Activated CD8-positive, alpha-beta T cell treated with anti-CD3 and anti-CD28 coated beads for 36 hours (primary cell): ENCODE results near the gene KIF26B. TPM values are rescaled to one million over a fixed set of nuclear protein-coding genes. Genes with fewer than 3 reads are reported as not detected.

Experiments
- ATAC-seq: fragments of 200-7000 bp; cut with Tn5 transposase; one replicate; pipeline ENCODE4 v1.10.0; 2021; ENCODE audit warnings: mild to moderate bottlenecking, moderate library complexity
- CTCF ChIA-PET: fragments of 350-600 bp; sonication (Branson Sonifier 250); formaldehyde crosslinking; loops from one replicate; lab custom pipeline; 2021; ENCODE audit warnings: antibody characterized with exemption; lab: Charles Lee
- POLR2A ChIA-PET: fragments of 350-600 bp; sonication (Branson Sonifier 250); formaldehyde crosslinking; loops from one replicate; lab custom pipeline; 2021; ENCODE audit warnings: antibody characterized with exemption; lab: Charles Lee
- DNase-seq: peaks from one replicate; pipeline ENCODE4 v3.0.0-alpha.2; 2020
- H3K27ac Mint-ChIP-seq: one replicate; pipeline ENCODE4 v1.8.0; 2021; ENCODE audit warnings: mild to moderate bottlenecking, mixed read lengths
- H3K27me3 Mint-ChIP-seq: one replicate; pipeline ENCODE4 v1.8.0; 2021; ENCODE audit warnings: mixed read lengths
- H3K36me3 Mint-ChIP-seq: one replicate; pipeline ENCODE4 v1.8.0; 2021; ENCODE audit warnings: low read depth, mixed read lengths
- H3K4me1 Mint-ChIP-seq: one replicate; pipeline ENCODE4 v1.8.0; 2021; ENCODE audit warnings: low read depth, mixed read lengths
- H3K4me3 Mint-ChIP-seq: one replicate; pipeline ENCODE4 v1.8.0; 2021; ENCODE audit warnings: mild to moderate bottlenecking, moderate library complexity, mixed read lengths
- H3K9me3 Mint-ChIP-seq: one replicate; pipeline ENCODE4 v1.8.0; 2021; ENCODE audit warnings: mixed read lengths
- intact Hi-C: fragments of 100-400 bp; cut with micrococcal nuclease; formaldehyde crosslinking; loops from one replicate; pipeline ENCODE4 v1.10.0; 2022
- total RNA-seq, 2 experiments: library from RNA; stranded (reverse); gene quantifications; one replicate each; pipeline ENCODE4 v1.2.3, GENCODE V29; 2021
- TF ChIP-seq, protein P1 (sequence below): fragments of 200-600 bp; IDR thresholded peaks from one replicate; pipeline ENCODE4 v1.8.0; 2022; ENCODE audit warnings: antibody characterized with exemption, mild to moderate bottlenecking

KIF26B gene
- total RNA-seq, 2 experiments from 2014 or later, result 0.16 TPM

DNA sequence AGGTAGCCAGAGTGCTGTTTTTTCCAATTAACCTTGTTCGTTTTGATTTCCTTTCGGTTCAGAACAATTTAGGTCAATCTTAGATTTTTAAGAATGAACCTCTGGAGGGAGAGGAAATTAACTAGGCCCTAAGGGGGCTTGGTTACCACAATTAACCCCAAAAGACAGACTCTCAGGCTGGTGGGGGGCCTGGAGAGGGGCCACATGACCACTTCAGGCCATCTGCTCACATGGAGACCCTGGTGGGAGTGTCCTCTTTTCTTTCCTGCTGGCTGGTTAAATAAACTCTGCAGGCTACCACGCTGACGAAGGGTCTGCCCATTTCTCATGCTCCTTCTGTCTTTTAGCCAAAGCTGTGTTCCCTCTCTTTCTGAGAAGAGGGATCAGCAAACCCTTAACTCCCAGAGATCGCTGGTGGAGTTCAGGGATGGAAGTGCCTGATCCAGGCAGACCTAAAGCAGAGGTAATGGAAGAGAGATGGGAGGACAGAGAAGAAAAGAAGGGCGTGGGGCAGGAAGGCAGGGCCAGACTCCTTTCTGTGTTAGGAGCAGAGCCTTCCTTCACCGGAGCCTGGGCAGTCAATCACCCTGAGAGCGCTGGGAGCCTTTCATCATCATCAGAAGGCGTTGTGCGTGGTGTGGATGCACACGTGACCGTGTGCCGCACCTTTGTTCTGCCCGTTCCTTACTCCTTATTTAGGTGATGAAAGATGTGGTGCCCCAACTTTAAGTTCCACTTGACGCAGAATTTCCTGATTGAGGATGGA is 58.5 kb downstream of the KIF26B start:
- intact Hi-C loops, result no loop called here
- no peak for DNase-seq
- ChIA-PET CTCF (no interaction called here), POLR2A (interaction anchor here (0.7 kb wide), 1 partner anchor 29 kb away, joined by 3 read pairs; no protein-coding TSS in a partner anchor)
- no peak overlapping the region for H3K4me3 Mint-ChIP-seq
- no peak overlapping the region for H3K27ac Mint-ChIP-seq
- peaks cover 3% of the 10 kb centered on the region for H3K9me3 Mint-ChIP-seq
- no peak for ATAC-seq
- no peaks in the 10 kb centered on the region for H3K27me3 Mint-ChIP-seq
- TF ChIP-seq, protein P1, sequence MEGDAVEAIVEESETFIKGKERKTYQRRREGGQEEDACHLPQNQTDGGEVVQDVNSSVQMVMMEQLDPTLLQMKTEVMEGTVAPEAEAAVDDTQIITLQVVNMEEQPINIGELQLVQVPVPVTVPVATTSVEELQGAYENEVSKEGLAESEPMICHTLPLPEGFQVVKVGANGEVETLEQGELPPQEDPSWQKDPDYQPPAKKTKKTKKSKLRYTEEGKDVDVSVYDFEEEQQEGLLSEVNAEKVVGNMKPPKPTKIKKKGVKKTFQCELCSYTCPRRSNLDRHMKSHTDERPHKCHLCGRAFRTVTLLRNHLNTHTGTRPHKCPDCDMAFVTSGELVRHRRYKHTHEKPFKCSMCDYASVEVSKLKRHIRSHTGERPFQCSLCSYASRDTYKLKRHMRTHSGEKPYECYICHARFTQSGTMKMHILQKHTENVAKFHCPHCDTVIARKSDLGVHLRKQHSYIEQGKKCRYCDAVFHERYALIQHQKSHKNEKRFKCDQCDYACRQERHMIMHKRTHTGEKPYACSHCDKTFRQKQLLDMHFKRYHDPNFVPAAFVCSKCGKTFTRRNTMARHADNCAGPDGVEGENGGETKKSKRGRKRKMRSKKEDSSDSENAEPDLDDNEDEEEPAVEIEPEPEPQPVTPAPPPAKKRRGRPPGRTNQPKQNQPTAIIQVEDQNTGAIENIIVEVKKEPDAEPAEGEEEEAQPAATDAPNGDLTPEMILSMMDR, result no peak
- H3K36me3 Mint-ChIP-seq, result no peaks in the 10 kb centered on the region
- H3K4me1 Mint-ChIP-seq, result no peaks in the 10 kb centered on the region

DNA sequence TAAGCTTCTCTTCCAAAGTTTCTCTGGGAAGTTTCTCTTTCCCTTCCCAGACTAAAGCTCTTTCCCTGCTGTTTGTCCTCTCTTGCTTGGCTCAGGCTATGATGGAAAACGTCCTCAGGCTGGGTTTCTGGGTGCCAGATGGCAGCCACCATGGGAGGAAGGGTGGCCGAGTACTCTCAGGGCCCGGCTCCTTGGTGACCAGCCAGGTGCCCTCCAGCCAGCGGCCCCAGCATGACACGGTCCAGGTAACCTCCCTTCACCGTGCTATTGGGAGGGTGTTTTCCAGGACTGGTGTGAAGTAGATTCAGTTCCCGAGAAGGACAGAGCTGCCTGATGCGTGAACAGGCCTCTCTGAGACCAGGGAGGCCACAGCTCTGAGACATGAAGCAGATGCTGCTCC is 60.3 kb downstream of the KIF26B start:
- Mint-ChIP-seq H3K27ac (no peak overlapping the region), H3K9me3 (no peaks in the 10 kb centered on the region), H3K27me3 (no peaks in the 10 kb centered on the region), H3K4me3 (no peak overlapping the region), H3K36me3 (no peaks in the 10 kb centered on the region), H3K4me1 (no peaks in the 10 kb centered on the region)
- TF ChIP-seq, protein P1, result no peak
- ChIA-PET CTCF (no interaction called here), POLR2A (no interaction called here)
- ATAC-seq (no peak), DNase-seq (no peak)
- intact Hi-C loops, result no loop called here

DNA sequence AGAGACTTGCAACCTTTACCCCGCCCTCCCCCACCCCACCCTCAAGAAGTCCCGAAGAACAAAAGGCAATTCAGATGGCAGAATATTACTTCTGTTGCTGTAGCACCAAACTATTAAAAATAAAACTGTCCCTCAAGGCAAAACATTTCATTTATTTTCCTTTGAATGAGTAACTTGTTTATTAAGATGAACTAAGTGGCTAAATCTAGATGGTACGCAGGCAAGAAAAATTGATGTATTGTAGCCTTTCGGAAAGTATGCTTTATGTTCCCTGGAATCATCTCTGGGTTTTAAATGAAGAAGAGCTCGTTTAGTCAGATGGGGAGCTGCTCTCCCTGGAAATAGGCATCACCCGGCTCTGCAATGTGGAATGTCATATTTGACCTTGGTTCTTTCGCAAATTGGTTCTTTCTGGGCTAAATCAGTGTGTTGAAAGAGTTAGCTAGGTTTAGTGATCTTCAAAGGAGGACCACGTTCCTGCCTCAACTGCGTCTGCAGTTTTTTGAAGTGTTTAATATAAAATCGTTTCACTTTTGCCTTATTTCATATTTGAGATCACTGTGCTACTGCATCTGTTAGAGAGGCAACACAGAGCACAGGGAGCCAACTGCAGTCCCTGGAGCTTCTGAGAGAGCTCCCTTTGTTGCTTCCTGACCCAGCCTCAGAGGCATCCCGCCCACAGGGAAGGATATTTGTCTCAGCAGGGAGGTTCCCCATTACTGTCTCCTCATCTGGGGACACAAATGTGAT is 61.8 kb downstream of the KIF26B start:
- CTCF ChIA-PET, result interaction anchor here (1.5 kb wide), 1 partner anchor 161 kb away, joined by 3 read pairs; no protein-coding TSS in a partner anchor
- Mint-ChIP-seq H3K4me1 (no peaks in the 10 kb centered on the region), H3K4me3 (no peak overlapping the region)

DNA sequence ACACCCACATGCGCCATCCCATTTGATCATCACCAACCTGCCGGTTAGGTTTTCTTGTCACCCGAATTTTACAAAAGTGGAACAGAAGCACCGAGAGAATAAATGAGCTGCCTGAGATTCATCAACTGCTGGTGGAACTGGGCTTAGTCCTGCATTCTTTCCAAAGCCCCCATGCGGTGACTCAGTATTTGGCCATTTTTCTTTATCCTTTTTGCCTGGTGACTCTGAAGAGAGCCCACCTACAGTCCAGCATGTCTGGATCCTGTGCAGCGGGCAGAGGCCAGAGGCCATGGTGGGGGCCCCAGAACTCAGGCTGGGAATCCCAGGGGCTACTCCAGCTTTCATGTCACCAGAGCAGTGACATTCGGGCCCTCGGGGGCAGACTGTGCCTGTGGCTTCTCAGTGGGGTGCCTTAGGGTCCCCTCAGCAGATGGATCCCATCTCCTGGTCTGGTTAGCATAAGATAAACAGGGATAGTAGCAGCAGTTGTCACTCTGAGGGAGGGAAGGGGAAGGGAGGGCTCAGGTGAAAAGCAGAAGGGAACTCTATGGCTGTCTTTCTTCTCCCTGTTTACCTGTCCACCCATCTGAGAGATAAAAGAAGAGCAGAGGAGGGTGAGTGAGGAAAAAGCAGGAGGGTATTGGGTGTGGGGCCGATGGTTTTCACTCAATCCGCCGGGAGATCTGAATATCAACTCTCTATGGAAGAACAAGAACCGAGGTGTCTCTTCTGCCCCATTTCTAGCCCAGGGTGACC is 63.2 kb downstream of the KIF26B start:
- Mint-ChIP-seq H3K9me3 (no peaks in the 10 kb centered on the region), H3K36me3 (no peaks in the 10 kb centered on the region), H3K27ac (no peak overlapping the region), H3K27me3 (no peaks in the 10 kb centered on the region), H3K4me1 (no peaks in the 10 kb centered on the region), H3K4me3 (no peak overlapping the region)
- no peak for ATAC-seq
- no peak for DNase-seq
- intact Hi-C loops, result no loop called here
- ChIA-PET POLR2A (no interaction called here), CTCF (no interaction called here)
- TF ChIP-seq, protein P1, result no peak

More for the DNA sequence above, 61.8 kb downstream of the KIF26B start:
- no peak for DNase-seq
- Mint-ChIP-seq H3K27me3 (no peaks in the 10 kb centered on the region), H3K27ac (no peak overlapping the region), H3K9me3 (no peaks in the 10 kb centered on the region), H3K36me3 (no peaks in the 10 kb centered on the region)
- no peak for ATAC-seq
- POLR2A ChIA-PET, result interaction anchor here (0.7 kb wide), 1 partner anchor 807 kb away, joined by 3 read pairs; no protein-coding TSS in a partner anchor
- TF ChIP-seq, protein P1, result no peak
- intact Hi-C loops, result no loop called here
